GM06990 (cell line): Measurements from ENCODE around the gene IGHMBP2.

Experiments used
- DNase-seq: peaks from one replicate; pipeline ENCODE4 v3.0.0-alpha.2; 2011; ENCODE audit not compliant: insufficient read length; ENCODE audit errors: extremely low read depth
- H3K27me3 ChIP-seq: replicated peaks from 2 replicates; pipeline ENCODE4 v1.6.0; 2011; ENCODE audit warnings: low read length; ENCODE audit not compliant: control insufficient read depth, insufficient read depth
- H3K36me3 ChIP-seq: 2 replicates; pipeline ENCODE4 v1.5.1; 2011; ENCODE audit warnings: low read length; ENCODE audit not compliant: control insufficient read depth, insufficient read depth
- H3K4me3 ChIP-seq: replicated peaks from 2 replicates; pipeline ENCODE4 v1.5.1; 2011; ENCODE audit warnings: low read depth, mild to moderate bottlenecking, control low read depth, low read length
- TF ChIP-seq, protein P1 (sequence below): IDR thresholded peaks from 2 replicates; pipeline ENCODE4 v1.5.1; 2011; ENCODE audit warnings: low read length, control low read depth, mild to moderate bottlenecking, inconsistent platforms; ENCODE audit not compliant: insufficient read depth, poor library complexity, severe bottlenecking

IGHMBP2 gene

DNA sequence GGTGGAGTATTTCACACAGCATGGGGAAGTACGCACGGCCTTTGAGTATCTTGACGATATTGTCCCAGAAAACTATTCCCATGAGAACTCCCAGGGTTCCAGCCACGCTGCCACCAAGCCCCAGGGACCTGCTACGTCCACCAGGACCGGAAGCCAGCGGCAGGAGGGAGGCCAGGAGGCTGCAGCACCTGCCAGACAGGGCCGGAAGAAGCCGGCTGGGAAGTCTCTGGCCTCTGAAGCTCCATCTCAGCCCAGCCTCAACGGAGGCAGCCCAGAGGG, 32.6 kb downstream of the IGHMBP2 start:
- TF ChIP-seq, protein P1, sequence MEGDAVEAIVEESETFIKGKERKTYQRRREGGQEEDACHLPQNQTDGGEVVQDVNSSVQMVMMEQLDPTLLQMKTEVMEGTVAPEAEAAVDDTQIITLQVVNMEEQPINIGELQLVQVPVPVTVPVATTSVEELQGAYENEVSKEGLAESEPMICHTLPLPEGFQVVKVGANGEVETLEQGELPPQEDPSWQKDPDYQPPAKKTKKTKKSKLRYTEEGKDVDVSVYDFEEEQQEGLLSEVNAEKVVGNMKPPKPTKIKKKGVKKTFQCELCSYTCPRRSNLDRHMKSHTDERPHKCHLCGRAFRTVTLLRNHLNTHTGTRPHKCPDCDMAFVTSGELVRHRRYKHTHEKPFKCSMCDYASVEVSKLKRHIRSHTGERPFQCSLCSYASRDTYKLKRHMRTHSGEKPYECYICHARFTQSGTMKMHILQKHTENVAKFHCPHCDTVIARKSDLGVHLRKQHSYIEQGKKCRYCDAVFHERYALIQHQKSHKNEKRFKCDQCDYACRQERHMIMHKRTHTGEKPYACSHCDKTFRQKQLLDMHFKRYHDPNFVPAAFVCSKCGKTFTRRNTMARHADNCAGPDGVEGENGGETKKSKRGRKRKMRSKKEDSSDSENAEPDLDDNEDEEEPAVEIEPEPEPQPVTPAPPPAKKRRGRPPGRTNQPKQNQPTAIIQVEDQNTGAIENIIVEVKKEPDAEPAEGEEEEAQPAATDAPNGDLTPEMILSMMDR, result no peak
- DNase-seq, result no peak
- H3K27me3 ChIP-seq, result no peaks in the 10 kb centered on the region
- H3K4me3 ChIP-seq, result no peak overlapping the region
- H3K36me3 ChIP-seq, result peaks cover 45% of the 10 kb centered on the region

DNA sequence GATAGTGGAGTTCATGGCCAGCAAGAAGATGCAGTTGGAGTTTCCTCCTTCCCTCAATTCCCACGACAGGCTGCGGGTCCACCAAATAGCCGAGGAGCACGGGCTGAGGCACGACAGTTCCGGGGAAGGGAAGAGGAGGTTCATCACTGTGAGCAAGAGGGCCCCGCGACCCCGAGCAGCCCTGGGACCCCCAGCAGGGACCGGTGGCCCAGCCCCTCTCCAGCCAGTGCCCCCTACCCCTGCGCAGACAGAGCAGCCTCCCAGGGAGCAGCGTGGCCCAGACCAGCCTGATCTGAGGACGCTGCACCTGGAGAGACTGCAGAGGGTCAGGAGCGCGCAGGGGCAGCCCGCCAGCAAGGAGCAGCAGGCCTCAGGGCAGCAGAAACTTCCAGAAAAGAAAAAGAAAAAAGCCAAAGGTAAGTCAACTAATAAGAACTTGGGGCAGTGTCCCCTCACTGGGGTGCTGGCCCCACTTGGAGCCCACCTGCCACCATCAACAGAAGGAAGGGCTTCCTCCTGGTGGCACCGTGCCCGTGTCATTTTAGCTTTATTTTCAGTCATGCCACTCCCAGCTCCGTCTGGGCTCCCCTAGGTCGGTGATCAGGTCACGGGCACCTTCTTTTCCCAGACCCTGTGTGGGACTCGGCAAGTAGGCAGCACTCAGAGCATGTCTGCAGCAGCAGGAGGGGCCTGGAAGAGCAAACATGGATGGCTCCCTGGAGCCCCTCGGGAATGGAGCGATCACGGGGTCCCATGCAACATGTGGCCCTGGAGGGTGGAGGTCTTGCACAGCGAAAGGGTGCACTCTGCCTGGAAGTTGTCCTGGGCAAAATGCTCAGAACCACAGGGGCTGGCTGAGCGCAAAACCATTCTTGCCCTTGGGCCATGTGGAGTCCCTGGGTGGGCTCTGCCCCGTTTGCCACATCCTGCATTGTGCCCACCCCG, 33.3 kb downstream of the IGHMBP2 start:
- H3K27me3 ChIP-seq, result no peaks in the 10 kb centered on the region
- no peak overlapping the region for H3K4me3 ChIP-seq
- DNase-seq, result no peak
- peaks cover 45% of the 10 kb centered on the region for H3K36me3 ChIP-seq
- TF ChIP-seq, protein P1, result no peak

DNA sequence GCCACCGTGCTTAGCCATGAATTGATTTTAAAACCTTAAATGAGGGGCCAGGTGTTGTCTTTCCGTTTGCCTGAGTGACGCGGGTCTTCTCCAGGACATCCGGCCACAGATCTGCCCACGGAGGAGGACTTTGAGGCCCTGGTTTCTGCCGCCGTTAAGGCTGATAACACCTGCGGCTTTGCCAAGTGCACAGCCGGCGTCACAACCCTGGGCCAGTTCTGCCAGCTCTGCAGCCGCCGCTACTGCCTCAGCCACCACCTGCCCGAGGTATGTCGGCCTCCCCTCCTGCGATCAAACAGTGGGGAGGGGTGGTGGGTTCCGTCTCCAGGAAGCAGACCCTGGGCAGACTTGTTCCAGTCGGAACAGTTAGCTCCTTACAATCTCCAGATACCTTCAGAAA, 34.4 kb downstream of the IGHMBP2 start:
- H3K27me3 ChIP-seq, result no peaks in the 10 kb centered on the region
- DNase-seq, result no peak
- no peak overlapping the region for H3K4me3 ChIP-seq
- TF ChIP-seq, protein P1, result no peak
- peaks cover 43% of the 10 kb centered on the region for H3K36me3 ChIP-seq

DNA sequence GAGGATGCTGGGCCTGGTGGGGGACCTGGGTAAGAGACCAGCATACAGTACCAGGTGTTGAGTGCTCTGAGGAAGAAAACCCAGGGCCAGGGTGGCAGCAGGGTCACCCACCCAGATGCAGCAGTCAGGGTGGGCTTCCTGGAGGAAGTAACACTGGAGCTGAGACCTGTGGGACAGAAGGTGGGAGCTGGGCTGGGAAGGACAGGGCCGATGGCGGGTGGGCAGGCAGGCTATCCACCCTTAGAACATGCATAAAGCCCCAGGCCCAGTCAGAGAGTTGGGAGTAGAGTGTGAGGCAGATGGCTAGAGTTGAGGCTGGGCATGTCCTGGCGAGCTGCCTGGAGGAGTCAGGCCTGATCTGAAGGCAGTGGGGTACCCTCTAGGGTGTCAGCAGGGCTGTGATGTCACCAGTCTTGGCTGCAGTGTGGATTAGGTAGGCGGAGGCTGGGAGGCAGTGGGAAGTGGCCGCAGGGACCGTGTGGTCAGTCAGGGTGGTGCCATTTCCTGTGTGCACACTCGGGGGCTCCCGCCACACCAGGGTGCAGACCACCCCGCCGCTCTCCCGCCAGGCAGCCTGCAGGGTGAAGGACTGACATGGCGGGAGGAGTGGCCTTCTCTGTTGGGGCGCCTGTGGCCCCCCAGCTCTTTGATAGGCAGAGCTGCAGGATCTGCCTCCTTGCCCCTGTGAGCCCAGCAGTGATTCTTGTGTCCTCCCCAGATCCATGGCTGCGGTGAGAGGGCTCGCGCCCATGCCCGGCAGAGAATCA, 35.3 kb downstream of the IGHMBP2 start:
- DNase-seq, result no peak
- Histone ChIP-seq H3K4me3 (no peak overlapping the region), H3K36me3 (peaks cover 37% of the 10 kb centered on the region), H3K27me3 (no peaks in the 10 kb centered on the region)
- TF ChIP-seq, protein P1, result no peak

DNA sequence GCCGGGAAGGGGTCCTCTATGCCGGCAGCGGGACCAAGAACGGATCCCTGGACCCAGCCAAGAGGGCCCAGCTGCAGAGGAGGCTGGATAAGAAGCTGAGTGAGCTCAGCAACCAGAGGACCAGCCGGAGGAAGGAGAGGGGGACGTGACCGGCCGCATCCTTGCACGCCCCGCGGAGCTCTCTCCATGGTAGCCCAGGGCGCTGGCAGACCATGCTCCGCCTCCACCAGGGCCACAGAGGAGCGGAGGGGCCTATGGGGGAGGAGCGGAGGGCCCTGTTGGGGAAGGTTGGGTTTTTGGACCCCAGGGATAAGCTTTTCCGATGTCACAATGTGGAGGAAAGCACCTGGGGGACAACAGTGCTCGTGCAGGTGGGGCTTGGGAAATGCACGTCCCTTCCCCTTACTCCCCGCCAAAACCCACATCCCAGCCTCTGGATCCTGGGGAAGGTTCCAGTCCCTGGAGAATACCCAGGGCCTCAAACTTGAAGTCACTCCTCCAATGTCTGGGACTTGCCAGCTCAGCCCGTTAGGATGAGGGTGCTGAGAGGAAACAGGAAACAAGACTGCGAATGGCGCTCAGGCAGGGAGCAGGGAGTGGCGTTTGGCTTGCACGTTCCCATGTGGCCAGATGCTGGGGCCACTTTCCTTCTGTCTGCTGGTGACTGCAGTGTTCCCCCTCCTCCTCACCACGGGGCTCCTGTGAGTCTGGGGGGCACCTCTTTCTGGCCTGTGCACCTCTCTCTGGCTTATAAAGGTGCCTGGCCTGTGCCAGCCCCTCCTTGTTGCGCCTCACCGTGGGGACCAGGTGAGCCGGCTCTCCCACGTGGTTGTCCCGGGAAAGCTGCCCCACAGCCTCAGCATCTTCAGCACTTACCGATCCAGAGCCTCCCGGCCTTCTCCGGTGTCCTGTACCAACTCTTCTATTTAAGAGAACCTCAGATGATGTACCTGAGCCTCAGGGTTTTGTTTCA, 36.2 kb downstream of the IGHMBP2 start:
- no peak for DNase-seq
- TF ChIP-seq, protein P1, result no peak
- no peaks in the 10 kb centered on the region for H3K27me3 ChIP-seq
- no peak overlapping the region for H3K4me3 ChIP-seq
- peaks cover 35% of the 10 kb centered on the region for H3K36me3 ChIP-seq
